AG04449 (cell line): ENCODE measurements around the gene NAA15.

Experiments
- CTCF ChIA-PET: fragments of 350-600 bp; formaldehyde crosslinking; extraction: SDS; loops from one replicate; lab custom pipeline; 2021; ENCODE audit warnings: antibody characterized with exemption; lab: Yijun Ruan, JAX
- POLR2A ChIA-PET: fragments of 400-600, 350-600 bp; formaldehyde crosslinking; extraction: SDS; loops from one replicate; lab custom pipeline; 2020; ENCODE audit warnings: antibody characterized with exemption, inconsistent platforms; lab: Yijun Ruan, JAX
- DNase-seq: peaks from one replicate; pipeline ENCODE4 v3.0.0-alpha.2; 2010; ENCODE audit warnings: low read depth, low spot score
- H3K4me3 ChIP-seq: 2 replicates; pipeline ENCODE4 v1.5.1; 2011; ENCODE audit warnings: low read depth, mild to moderate bottlenecking, control low read depth, low read length
- TF ChIP-seq, protein P1 (sequence below): IDR thresholded peaks from one replicate; pipeline ENCODE4 v1.5.1; 2011; ENCODE audit warnings: mild to moderate bottlenecking, moderate library complexity, low read length, control low read depth, inconsistent platforms; ENCODE audit not compliant: insufficient read depth; ENCODE audit errors: missing control alignments

NAA15 gene

DNA sequence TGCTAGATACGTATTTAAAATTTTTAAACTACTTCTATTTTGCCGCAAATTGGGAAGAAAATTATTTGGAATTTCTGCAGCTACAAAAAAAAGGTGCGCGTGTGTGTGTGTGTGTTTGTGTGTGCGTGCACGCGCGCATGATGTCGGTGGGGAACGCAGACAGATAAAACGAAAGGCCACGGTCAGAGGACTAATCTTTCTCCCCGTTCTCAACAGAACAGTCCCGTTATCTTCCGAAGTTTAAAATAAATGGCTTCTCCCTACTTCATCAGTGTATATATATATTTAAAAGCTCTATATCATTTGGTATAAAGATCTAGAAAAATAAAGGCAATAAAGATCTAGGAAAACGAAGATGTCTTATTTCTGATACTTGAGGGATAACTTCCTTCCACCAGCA, 22.8 kb upstream of the NAA15 start:
- CTCF ChIA-PET = interaction anchor here (1.6 kb wide), 1 partner anchor 17 kb away, joined by 5 read pairs; no protein-coding TSS in a partner anchor
- TF ChIP-seq, protein P1, sequence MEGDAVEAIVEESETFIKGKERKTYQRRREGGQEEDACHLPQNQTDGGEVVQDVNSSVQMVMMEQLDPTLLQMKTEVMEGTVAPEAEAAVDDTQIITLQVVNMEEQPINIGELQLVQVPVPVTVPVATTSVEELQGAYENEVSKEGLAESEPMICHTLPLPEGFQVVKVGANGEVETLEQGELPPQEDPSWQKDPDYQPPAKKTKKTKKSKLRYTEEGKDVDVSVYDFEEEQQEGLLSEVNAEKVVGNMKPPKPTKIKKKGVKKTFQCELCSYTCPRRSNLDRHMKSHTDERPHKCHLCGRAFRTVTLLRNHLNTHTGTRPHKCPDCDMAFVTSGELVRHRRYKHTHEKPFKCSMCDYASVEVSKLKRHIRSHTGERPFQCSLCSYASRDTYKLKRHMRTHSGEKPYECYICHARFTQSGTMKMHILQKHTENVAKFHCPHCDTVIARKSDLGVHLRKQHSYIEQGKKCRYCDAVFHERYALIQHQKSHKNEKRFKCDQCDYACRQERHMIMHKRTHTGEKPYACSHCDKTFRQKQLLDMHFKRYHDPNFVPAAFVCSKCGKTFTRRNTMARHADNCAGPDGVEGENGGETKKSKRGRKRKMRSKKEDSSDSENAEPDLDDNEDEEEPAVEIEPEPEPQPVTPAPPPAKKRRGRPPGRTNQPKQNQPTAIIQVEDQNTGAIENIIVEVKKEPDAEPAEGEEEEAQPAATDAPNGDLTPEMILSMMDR = no peak
- POLR2A ChIA-PET = interaction anchor here (0.7 kb wide), 1 partner anchor 251 kb away, joined by 3 read pairs; no protein-coding TSS in a partner anchor
- no peak for DNase-seq
- H3K4me3 ChIP-seq = peak overlapping the region; percentile 64

DNA sequence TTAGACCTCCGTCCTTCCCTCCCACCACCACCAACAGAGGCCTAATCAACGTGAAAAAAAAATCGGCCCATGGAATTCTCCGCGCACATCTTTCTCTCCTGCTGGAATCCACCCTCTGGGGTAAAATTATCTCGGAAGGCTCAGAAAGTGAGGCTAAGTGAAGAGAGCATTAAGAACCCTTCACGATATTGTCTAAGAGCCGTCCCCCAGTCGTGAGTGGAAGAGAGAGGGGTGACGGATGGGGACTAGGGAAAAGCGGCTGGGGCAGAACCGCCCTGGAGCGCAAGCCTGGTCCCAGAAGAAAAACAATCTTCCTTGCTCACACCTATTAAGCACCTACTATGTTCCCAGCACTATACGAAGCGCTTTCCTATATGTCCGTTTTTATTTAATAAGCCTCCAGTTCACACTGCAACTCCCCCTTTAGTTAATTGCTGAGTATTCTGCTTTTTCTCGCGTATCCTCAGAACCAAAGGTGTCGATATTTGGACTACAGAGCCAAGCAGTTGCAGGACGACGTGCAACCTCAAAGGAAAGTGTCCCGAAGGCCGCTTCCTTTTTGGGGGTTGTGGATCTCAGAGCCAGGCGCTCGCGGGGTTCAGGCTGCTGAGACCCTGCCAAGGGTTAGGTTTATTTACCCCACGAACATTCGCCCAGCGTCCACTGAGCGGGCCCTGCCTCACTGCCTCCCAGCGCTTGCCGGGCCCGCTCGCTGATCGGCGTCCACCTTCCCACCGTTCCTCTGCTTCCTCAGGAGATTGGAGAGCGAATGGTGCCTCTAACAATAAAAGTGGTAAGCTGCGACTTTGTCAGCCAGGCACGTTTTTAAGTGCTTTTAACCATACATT, 22.2 kb upstream of the NAA15 start:
- TF ChIP-seq, protein P1 = no peak
- DNase-seq = no peak
- POLR2A ChIA-PET = no interaction called here
- peak overlapping the region; percentile 64 for H3K4me3 ChIP-seq
- CTCF ChIA-PET = interaction anchor here (1.4 to 3.5 kb wide), 3 partner anchors 16 to 48 kb away, joined by 3 to 36 read pairs (median 5); no protein-coding TSS in a partner anchor

DNA sequence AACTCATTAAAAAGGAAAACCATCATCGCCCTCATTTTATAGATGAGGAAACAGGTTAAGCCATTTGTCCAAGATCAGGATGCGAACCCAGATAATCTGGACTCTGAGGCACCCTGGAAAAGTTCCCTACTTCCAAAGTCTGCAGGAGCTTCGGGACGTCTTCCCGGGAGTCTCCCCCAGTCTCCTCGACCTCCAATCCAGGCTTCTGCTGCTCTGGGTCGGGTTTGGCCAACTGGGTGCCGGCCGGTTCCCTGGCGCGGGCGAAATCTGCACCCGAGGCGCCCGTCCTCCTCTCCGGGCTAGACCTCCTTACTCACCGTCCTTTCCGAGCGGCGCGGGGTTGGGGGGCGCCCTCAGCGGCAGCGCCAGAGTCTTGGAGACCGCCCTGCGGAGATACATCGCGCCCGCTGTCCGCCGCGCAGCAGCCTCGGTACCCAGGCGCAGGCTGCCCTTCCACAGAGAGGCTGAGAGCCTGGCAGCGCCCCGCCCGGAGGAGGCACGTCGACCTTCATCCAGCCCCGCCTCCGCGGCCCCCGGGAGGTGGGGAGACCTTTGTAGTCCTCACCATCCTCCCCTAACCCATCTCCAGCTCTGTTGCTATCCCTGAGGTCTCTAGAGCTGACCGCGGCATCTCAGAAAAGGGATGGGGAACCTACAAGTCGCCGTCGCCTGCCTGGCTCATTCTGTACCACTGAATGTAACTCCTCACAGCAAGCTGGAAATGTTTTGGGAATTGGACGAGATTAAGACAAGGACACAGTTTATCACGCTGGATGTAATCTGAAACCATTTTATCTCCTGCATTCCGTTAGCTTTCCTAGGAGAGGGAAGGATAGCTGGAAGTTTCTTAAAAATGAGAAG, 21.3 kb upstream of the NAA15 start, which contains the start of gene MGARP:
MGARP (minus strand) TSS at position 466 of the 861 bp plus-strand sequence; CDS start at position 399, 67 bp downstream.
- TF ChIP-seq, protein P1 = no peak
- POLR2A ChIA-PET = no interaction called here
- DNase-seq = no peak
- H3K4me3 ChIP-seq = peak within 1 kb of the TSS; percentile 64
- CTCF ChIA-PET = interaction anchor here (1.0 to 3.5 kb wide), 7 partner anchors 11 to 48 kb away, joined by 3 to 36 read pairs (median 4); partner anchors contain the start of genes NAA15 and NDUFC1

DNA sequence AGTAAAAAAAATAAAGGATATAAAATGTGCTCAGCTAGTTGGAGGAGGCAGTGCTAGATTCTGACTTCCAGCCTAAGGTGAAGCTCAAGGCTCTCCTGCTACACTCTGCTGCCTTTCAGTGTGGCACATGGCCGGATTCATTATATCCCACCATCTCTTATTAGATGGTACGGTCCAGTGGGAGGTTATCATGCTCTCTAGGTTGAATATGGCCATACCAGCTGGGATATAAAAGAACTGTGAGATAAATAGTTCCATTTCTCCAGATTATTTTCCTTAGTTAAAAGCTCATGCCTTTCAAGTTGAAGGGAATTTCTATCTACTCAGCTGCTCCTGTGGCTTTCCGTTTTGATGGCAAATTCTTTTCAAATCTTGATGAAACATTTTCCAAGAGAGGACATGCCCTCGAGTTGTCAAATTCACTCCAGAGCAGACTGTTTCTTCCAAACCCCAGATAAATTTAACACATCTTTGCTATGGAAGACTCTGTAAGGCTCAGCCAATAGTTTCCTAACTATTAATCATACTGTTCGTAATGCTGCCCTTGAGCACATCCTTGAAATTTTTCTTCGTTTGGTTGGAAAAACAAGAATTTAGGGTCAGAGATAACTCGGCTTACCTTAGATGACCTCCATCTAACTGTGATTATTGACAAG, 19.1 kb upstream of the NAA15 start:
- CTCF ChIA-PET = interaction anchor here (0.9 to 3.5 kb wide), 6 partner anchors 11 to 182 kb away, joined by 3 to 36 read pairs (median 6); partner anchors contain the start of genes NAA15 and NDUFC1
- no peak overlapping the region for H3K4me3 ChIP-seq

DNA sequence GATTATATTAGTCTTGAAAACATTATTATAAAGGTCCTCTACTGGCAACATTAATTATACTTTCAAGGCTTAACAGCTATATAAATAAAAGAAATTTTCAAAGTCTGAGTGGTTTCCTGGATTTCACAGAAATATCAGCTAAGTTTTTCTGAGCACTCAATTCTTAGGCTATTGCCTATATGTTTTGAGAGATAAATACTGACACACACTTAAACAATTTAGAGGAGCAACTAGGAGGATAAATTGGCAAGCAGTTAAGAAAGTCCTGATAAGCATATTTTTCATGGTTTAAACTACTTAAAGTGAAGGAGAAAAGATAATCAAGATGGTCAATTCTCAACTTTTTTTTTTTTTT, 18.6 kb upstream of the NAA15 start:
- no peak overlapping the region for H3K4me3 ChIP-seq
- TF ChIP-seq, protein P1 = no peak
- ChIA-PET CTCF (interaction anchor here (1.1 to 3.5 kb wide), 3 partner anchors 10 to 183 kb away, joined by 3 to 36 read pairs (median 14); no protein-coding TSS in a partner anchor), POLR2A (interaction anchor here (1.1 kb wide), 1 partner anchor 13 kb away, joined by 3 read pairs; no protein-coding TSS in a partner anchor)
- no peak for DNase-seq

More for the DNA sequence above, 19.1 kb upstream of the NAA15 start:
- POLR2A ChIA-PET = interaction anchor here (0.7 to 1.1 kb wide), 3 partner anchors 14 to 39 kb away, joined by 3 to 6 read pairs (median 3); partner anchors contain the start of gene NAA15
- TF ChIP-seq, protein P1 = no peak
- DNase-seq = no peak
